Endothelial cell of umbilical vein (primary cell): ENCODE measurements around the gene BCL2A1. TPM values are rescaled to one million over a fixed set of nuclear protein-coding genes. Genes with fewer than 3 reads are reported as not detected.

Experiments used
- BruUV-seq: library from RNA; stranded (reverse); fragments of 400-500 nt; replicated peaks from 2 replicates; lab custom pipeline; 2021; lab: Mats Ljungman, UMichigan
- CTCF ChIA-PET: fragments of 300-600, 350-600 bp; sonication (Branson Sonifier 250); formaldehyde crosslinking; loops from one replicate; lab custom pipeline; 2021; ENCODE audit warnings: antibody characterized with exemption, inconsistent platforms; lab: Charles Lee
- POLR2A ChIA-PET: fragments of 300-600, 350-600 bp; sonication (Branson Sonifier 250); formaldehyde crosslinking; loops from one replicate; lab custom pipeline; 2021; ENCODE audit warnings: antibody characterized with exemption, inconsistent platforms; lab: Charles Lee
- DNase-seq: peaks from one replicate; pipeline ENCODE4 v3.0.0-alpha.2; 2011; ENCODE audit warnings: low read depth, low spot score
- FAIRE-seq: peaks from 2 replicates; lab custom pipeline; 2011; peaks lifted over from hg19 to GRCh38; lab: Jason Lieb, UNC
- H2AFZ ChIP-seq: 2 replicates; pipeline ENCODE4 v1.6.0; 2012; ENCODE audit warnings: low read depth, low read length, control low read depth, inconsistent platforms
- H3K27ac ChIP-seq: 2 replicates; pipeline ENCODE4 v1.5.1; 2011; ENCODE audit warnings: low read depth, mild to moderate bottlenecking, control low read depth, low read length, moderate library complexity; ENCODE audit not compliant: insufficient read depth
- H3K27me3 ChIP-seq, 2 experiments: 2 replicates each; pipeline versions ENCODE4 v1.6.0 to v1.6.1; 2011; ENCODE audit warnings: low read length in 2 of 2, mixed read lengths in 1 of 2; ENCODE audit not compliant: control insufficient read depth in 2 of 2, insufficient read depth in 2 of 2
- H3K36me3 ChIP-seq, 2 experiments: 2 replicates in 1 of 2; 3 replicates in 1 of 2; pipeline ENCODE4 v1.5.1; 2011; ENCODE audit warnings: low read length in 2 of 2, mild to moderate bottlenecking in 1 of 2, moderate library complexity in 1 of 2; ENCODE audit not compliant: control insufficient read depth in 2 of 2, insufficient read depth in 2 of 2; ENCODE audit errors: extremely low read depth in 1 of 2
- H3K4me1 ChIP-seq: 3 replicates; pipeline ENCODE4 v1.5.1; 2011; ENCODE audit warnings: mild to moderate bottlenecking, low read length; ENCODE audit not compliant: control insufficient read depth, insufficient read depth; ENCODE audit errors: extremely low read depth
- H3K4me2 ChIP-seq: 2 replicates; pipeline ENCODE4 v1.6.1; 2011; ENCODE audit warnings: low read length, control low read depth, mixed read lengths; ENCODE audit not compliant: insufficient read depth
- H3K4me3 ChIP-seq, 3 experiments: fragments of 200-600 bp in 1 of 3; sonication (generic), shearing (Covaris generic) in 1 of 3; replicated peaks in 1 of 3; 2 replicates each; pipeline ENCODE4 v1.5.1; 2011 to 2016; ENCODE audit warnings: control low read depth in 3 of 3, low read length in 3 of 3, mild to moderate bottlenecking in 2 of 3, inconsistent platforms in 1 of 3, low read depth in 1 of 3, moderate library complexity in 1 of 3; ENCODE audit not compliant: insufficient read depth in 1 of 3
- H3K79me2 ChIP-seq: 2 replicates; pipeline ENCODE4 v1.6.0; 2012; ENCODE audit warnings: low read length, inconsistent platforms; ENCODE audit not compliant: control insufficient read depth, insufficient read depth
- H3K9ac ChIP-seq: replicated peaks from 2 replicates; pipeline ENCODE3; 2011; ENCODE audit warnings: low read length, control low read depth; ENCODE audit not compliant: insufficient read depth; ENCODE audit errors: extremely low read depth
- H3K9me1 ChIP-seq: replicated peaks from 3 replicates; pipeline ENCODE4 v1.6.0; 2011; ENCODE audit warnings: mild to moderate bottlenecking, low read length; ENCODE audit not compliant: control insufficient read depth, insufficient read depth; ENCODE audit errors: extremely low read depth
- H3K9me3 ChIP-seq: replicated peaks from 2 replicates; pipeline ENCODE4 v1.5.1; 2012; ENCODE audit warnings: low read length, inconsistent platforms; ENCODE audit not compliant: control insufficient read depth, insufficient read depth
- H4K20me1 ChIP-seq: replicated peaks from 2 replicates; pipeline ENCODE3; 2011; ENCODE audit warnings: mild to moderate bottlenecking, low read length; ENCODE audit not compliant: control insufficient read depth, insufficient read depth; ENCODE audit errors: extremely low read depth
- CTCF ChIP-seq, 2 donors: IDR thresholded peaks; 1 replicate in 1 of 2; 2 replicates in 1 of 2; pipeline ENCODE4 v1.5.1; 2011; ENCODE audit warnings: low read length in 2 of 2, mild to moderate bottlenecking in 2 of 2, moderate library complexity in 2 of 2, control low read depth in 1 of 2, inconsistent platforms in 1 of 2, low read depth in 1 of 2; ENCODE audit not compliant: insufficient read depth in 1 of 2; ENCODE audit errors: extremely low read depth in 1 of 2
- EZH2 ChIP-seq: IDR thresholded peaks from 2 replicates; pipeline ENCODE4 v1.6.1; 2012; ENCODE audit warnings: borderline replicate concordance, low read depth, mild to moderate bottlenecking, moderate library complexity, low read length, inconsistent platforms; ENCODE audit not compliant: severe bottlenecking
- FOS ChIP-seq: IDR thresholded peaks from 2 replicates; pipeline ENCODE4 v1.6.1; 2011; ENCODE audit warnings: mild to moderate bottlenecking, low read length, moderate library complexity, borderline replicate concordance; ENCODE audit not compliant: insufficient read depth
- GATA2 ChIP-seq: IDR thresholded peaks from 2 replicates; pipeline ENCODE4 v1.7.0; 2011; ENCODE audit warnings: low read depth, mild to moderate bottlenecking, moderate library complexity, mixed read lengths, low read length; ENCODE audit not compliant: insufficient read length, insufficient read depth
- JUN ChIP-seq: IDR thresholded peaks from 2 replicates; pipeline ENCODE4 v1.6.1; 2011; ENCODE audit warnings: borderline replicate concordance, low read depth; ENCODE audit not compliant: insufficient read length, insufficient read depth
- MAX ChIP-seq: IDR thresholded peaks from 2 replicates; pipeline ENCODE4 v1.6.1; 2011; ENCODE audit not compliant: insufficient read depth, insufficient read length
- MYC ChIP-seq: IDR thresholded peaks from one replicate; pipeline ENCODE4 v1.6.1; 2011; ENCODE audit warnings: mild to moderate bottlenecking, low read depth, low read length
- POLR2A ChIP-seq: IDR thresholded peaks from 2 replicates; pipeline ENCODE4 v1.6.1; 2012; ENCODE audit warnings: low read depth, mild to moderate bottlenecking, control low read depth, low read length
- POLR2AphosphoS5 ChIP-seq: IDR thresholded peaks from 2 replicates; pipeline ENCODE4 v1.6.1; 2012; ENCODE audit warnings: low read depth, mild to moderate bottlenecking, control low read depth, low read length, moderate library complexity; ENCODE audit not compliant: insufficient read depth
- dilution Hi-C: fragments of 300-500 bp; cut with MboI; formaldehyde crosslinking; loops from one replicate; pipeline ENCODE4 v1.15.0; 2019; ENCODE audit warnings: low sequenced_read_pairs; ENCODE audit not compliant: extremely low pct_ligation_motif_present
- intact Hi-C: fragments of 100-400 bp; cut with micrococcal nuclease; formaldehyde crosslinking; loops from one replicate; pipeline ENCODE4 v1.10.0; 2022
- polyA plus RNA-seq, 4 experiments: library from polyadenylated mRNA; depleted of rRNA in 3 of 4; stranded (reverse) in 3 of 4; unstranded in 1 of 4; fragments of >200 nt; gene quantifications; 2 replicates each; pipeline versions ENCODE4 v1.2.1 to v1.2.3, GENCODE V29; 2011 to 2012; ENCODE audit warnings: missing spikeins in 1 of 4
- total RNA-seq: library from RNA; stranded (reverse); gene quantifications from 2 replicates; pipeline ENCODE4 v1.2.3, GENCODE V29; 2021

Gene BCL2A1
- total and polyA plus RNA-seq, 2 donors (not counting 3 experiments of a cell fraction or from before 2014, with no cell fraction given), result not detected

GRCh38 chr15:79923079-79923514, 47.9 kb downstream of the BCL2A1 start:
- BruUV-seq, result no TSS peak
- Histone ChIP-seq H2AFZ (peak overlapping the region; percentile 97), H3K27ac (peak overlapping the region; percentile 52), H3K4me1 (peaks cover 10% of the 10 kb centered on the region), H3K4me3 (peak overlapping the region; percentile 87 to 96 (median 92)), H3K79me2 (peaks cover 15% of the 10 kb centered on the region), H3K9me1 (no peaks in the 10 kb centered on the region), H4K20me1 (no peaks in the 10 kb centered on the region), H3K9ac (peak overlapping the region; percentile 75), H3K36me3 (no peaks in the 10 kb centered on the region), H3K27me3 (no peaks in the 10 kb centered on the region), H3K4me2 (peak overlapping the region; percentile 72), H3K9me3 (no peaks in the 10 kb centered on the region)
- DNase-seq (peak; percentile 49), FAIRE-seq (peak; percentile 62)
- TF ChIP-seq POLR2A (no peak), CTCF (IDR thresholded peaks at IDR 0.05; ENCODE audit: extremely low read depth in 1 of 2, insufficient read depth in 1 of 2, low read depth in 1 of 2, low read length in 2 of 2) (no peak), GATA2 (no peak), EZH2 (no peak), MAX (no peak), FOS (no peak), JUN (no peak), MYC (no peak), POLR2AphosphoS5 (no peak)
- intact Hi-C loops, result loop anchor here (1.0 to 5.0 kb wide), 7 partner anchors 27 to 281 kb away; partner anchors contain the start of genes FAH and ZFAND6
- CTCF ChIA-PET, result interaction anchor here (0.8 to 1.9 kb wide), 10 partner anchors 12 to 583 kb away, joined by 3 to 10 read pairs (median 4); partner anchors contain the start of gene ZFAND6
- POLR2A ChIA-PET, result interaction anchor here (0.6 to 1.2 kb wide), 4 partner anchors 44 to 137 kb away, joined by 3 to 5 read pairs (median 3); partner anchors contain the start of gene ZFAND6
- dilution Hi-C loops, result no loop called here
